GM13977 (cell line): Measurements from ENCODE around the gene KCNQ5.
A peak's percentile ranks its signal among the peaks of the same experiment; 100 is the strongest.

Experiments
- DNase-seq: peaks from one replicate; pipeline ENCODE4 v3.0.0; 2012; ENCODE audit warnings: low spot score
- CTCF ChIP-seq: IDR thresholded peaks from 2 replicates; pipeline ENCODE4 v1.5.1; 2012; ENCODE audit warnings: mild to moderate bottlenecking, control low read depth; ENCODE audit not compliant: insufficient read depth; ENCODE audit errors: extremely low read depth, missing control alignments
- in situ Hi-C: fragments of 300-500 bp; cut with MboI; formaldehyde crosslinking; loops from one replicate; pipeline ENCODE4 v1.12.0; 2022; ENCODE audit warnings: low sequenced_read_pairs, low pct_unique_long_range_greater_than_20kb, mixed read lengths, inconsistent platforms; ENCODE audit not compliant: unreplicated experiment

The KCNQ5 gene

GRCh38 chr6:72624557-72625160 is 2.8 kb downstream of the KCNQ5 start:
- in situ Hi-C loops: no loop called here
- peak; percentile 60 for TF ChIP-seq CTCF
- DNase-seq: no peak

- in situ Hi-C loops: no loop called here
- no peak for TF ChIP-seq CTCF
- peak; percentile 50 for DNase-seq
Measured at GRCh38 chr6:72626126-72626525, 4.3 kb downstream of the KCNQ5 start.

GRCh38 chr6:72627539-72627938 is 5.7 kb downstream of the KCNQ5 start:
- in situ Hi-C loops: no loop called here
- DNase-seq: no peak
- no peak for TF ChIP-seq CTCF

- DNase-seq: no peak
- TF ChIP-seq CTCF: no peak
- in situ Hi-C loops: loop anchor here (10.0 kb wide), 1 partner anchor 493 kb away; no protein-coding TSS in a partner anchor
Measured at GRCh38 chr6:72631480-72631879, 9.6 kb downstream of the KCNQ5 start.

GRCh38 chr6:72635636-72636035 is 13.8 kb downstream of the KCNQ5 start:
- TF ChIP-seq CTCF: no peak
- no peak for DNase-seq
- in situ Hi-C loops: loop anchor here (10.0 kb wide), 1 partner anchor 489 kb away; no protein-coding TSS in a partner anchor

- in situ Hi-C loops: loop anchor here (10.0 kb wide), 1 partner anchor 489 kb away; no protein-coding TSS in a partner anchor
- no peak for TF ChIP-seq CTCF
Measured at GRCh38 chr6:72636215-72636614, 14.4 kb downstream of the KCNQ5 start.

More at GRCh38 chr6:72636215-72636614, 14.4 kb downstream of the KCNQ5 start:
- DNase-seq: no peak
